Adipocyte (in vitro differentiated cells): Measurements from ENCODE around the gene APOC1.
"Not testable (repeated sequence)": the region's sequence is repeated elsewhere in the genome, so short reads cannot be mapped to it uniquely, and the experiment has no call there.

Source experiments
- DNase-seq: peaks from one replicate; pipeline ENCODE4 v3.0.0-alpha.2; 2015; ENCODE audit warnings: low read depth
- H3K27me3 ChIP-seq: replicated peaks from 2 replicates; pipeline ENCODE4 v1.7.0; 2013; ENCODE audit warnings: mild to moderate bottlenecking, low read length, moderate library complexity; ENCODE audit not compliant: control insufficient read depth, insufficient read depth
- H3K36me3 ChIP-seq: 2 replicates; pipeline ENCODE4 v1.7.0; 2013; ENCODE audit warnings: low read length, mild to moderate bottlenecking, moderate library complexity; ENCODE audit not compliant: control insufficient read depth, insufficient read depth, severe bottlenecking
- H3K4me1 ChIP-seq: 2 replicates; pipeline ENCODE4 v1.7.0; 2013; ENCODE audit warnings: mild to moderate bottlenecking, low read length, moderate library complexity; ENCODE audit not compliant: control insufficient read depth, insufficient read depth
- H3K4me3 ChIP-seq: 2 replicates; pipeline ENCODE4 v1.7.0; 2013; ENCODE audit warnings: mild to moderate bottlenecking, low read length, moderate library complexity
- H3K9ac ChIP-seq: 2 replicates; pipeline ENCODE4 v1.7.0; 2013; ENCODE audit warnings: mild to moderate bottlenecking, low read length, moderate library complexity
- H3K9me3 ChIP-seq: 2 replicates; pipeline ENCODE4 v1.7.0; 2013; ENCODE audit warnings: mild to moderate bottlenecking, low read length, moderate library complexity; ENCODE audit not compliant: control insufficient read depth

APOC1 gene

GRCh38 chr19:44914433-44915206, at the start of gene APOC1:
APOC1 (plus strand) TSS chr19:44914608; CDS start chr19:44914892, 284 bp downstream.
- DNase-seq, result peak; percentile 95
- H3K27me3 ChIP-seq, H3K36me3 ChIP-seq, H3K9me3 ChIP-seq: not testable (repeated sequence)
- H3K4me3 ChIP-seq, result peak within 1 kb of the TSS; percentile 75
- H3K9ac ChIP-seq, result peak within 1 kb of the TSS; percentile 76
- H3K4me1 ChIP-seq, result peaks cover 58% of the 10 kb centered on the region

DNA sequence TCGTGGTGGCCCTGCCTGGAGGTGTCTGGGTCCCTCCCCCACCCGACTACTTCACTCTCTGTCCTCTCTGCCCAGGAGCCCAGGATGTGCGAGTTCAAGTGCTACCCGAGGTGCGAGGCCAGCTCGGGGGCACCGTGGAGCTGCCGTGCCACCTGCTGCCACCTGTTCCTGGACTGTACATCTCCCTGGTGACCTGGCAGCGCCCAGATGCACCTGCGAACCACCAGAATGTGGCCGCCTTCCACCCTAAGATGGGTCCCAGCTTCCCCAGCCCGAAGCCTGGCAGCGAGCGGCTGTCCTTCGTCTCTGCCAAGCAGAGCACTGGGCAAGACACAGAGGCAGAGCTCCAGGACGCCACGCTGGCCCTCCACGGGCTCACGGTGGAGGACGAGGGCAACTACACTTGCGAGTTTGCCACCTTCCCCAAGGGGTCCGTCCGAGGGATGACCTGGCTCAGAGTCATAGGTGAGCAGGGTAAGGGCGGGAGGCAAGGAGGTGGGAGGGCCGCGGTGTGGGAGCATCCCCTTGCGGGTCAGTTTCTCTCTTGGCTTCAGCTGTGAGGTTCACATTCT, 49.1 kb upstream of the APOC1 start:
- peaks cover 7% of the 10 kb centered on the region for H3K36me3 ChIP-seq
- no peak overlapping the region for H3K9ac ChIP-seq
- H3K4me3 ChIP-seq, result no peak overlapping the region
- H3K4me1 ChIP-seq, result no peaks in the 10 kb centered on the region
- H3K9me3 ChIP-seq, result no peaks in the 10 kb centered on the region
- H3K27me3 ChIP-seq, result no peaks in the 10 kb centered on the region
- no peak for DNase-seq

DNA sequence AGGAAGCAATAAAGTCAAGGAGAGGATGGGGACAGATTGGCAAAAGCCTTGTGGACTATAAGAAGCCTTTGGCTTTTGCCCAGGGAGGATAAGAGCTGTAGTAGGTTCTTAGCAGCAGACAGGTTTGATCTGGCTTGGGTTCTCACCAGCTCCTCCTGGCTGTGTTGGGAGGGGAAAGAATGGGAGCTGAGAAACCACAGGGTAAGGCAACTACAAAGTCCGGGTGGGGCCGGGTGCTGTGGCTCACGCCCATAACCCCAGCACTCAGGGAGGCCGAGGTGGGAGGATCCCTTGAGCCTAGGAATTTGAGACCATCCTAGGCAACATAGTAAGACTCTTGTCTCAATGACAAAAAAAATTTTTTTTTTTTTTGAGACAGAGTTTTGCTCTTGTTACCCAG, 47.7 kb upstream of the APOC1 start:
- H3K4me3 ChIP-seq, result no peak overlapping the region

DNA sequence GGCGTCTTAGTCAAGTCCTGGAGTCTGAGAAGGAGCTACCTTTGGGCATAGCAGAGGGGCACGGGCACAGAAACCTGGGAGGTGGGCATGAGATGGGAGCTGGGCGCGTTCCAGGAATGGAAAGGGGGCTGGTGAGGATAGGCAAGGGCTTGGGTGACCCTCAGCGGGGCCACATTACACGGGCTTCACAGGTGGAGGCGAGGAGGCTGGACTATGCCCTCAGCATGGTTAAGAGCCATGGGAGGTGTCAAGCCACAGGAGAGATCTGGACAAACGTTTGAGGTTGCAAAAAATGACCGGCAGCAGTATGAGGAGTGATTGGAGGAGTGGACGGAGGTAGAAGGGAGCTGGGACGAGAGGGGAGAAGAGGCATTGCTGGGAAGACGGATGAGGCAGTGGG, 46.8 kb upstream of the APOC1 start:
- no peak for DNase-seq
- no peak overlapping the region for H3K4me3 ChIP-seq

More for the DNA sequence above, 47.7 kb upstream of the APOC1 start:
- no peaks in the 10 kb centered on the region for H3K9me3 ChIP-seq
- no peak for DNase-seq
- H3K36me3 ChIP-seq, result peaks cover 11% of the 10 kb centered on the region
- no peaks in the 10 kb centered on the region for H3K27me3 ChIP-seq
- H3K4me1 ChIP-seq, result no peaks in the 10 kb centered on the region
- no peak overlapping the region for H3K9ac ChIP-seq

DNA sequence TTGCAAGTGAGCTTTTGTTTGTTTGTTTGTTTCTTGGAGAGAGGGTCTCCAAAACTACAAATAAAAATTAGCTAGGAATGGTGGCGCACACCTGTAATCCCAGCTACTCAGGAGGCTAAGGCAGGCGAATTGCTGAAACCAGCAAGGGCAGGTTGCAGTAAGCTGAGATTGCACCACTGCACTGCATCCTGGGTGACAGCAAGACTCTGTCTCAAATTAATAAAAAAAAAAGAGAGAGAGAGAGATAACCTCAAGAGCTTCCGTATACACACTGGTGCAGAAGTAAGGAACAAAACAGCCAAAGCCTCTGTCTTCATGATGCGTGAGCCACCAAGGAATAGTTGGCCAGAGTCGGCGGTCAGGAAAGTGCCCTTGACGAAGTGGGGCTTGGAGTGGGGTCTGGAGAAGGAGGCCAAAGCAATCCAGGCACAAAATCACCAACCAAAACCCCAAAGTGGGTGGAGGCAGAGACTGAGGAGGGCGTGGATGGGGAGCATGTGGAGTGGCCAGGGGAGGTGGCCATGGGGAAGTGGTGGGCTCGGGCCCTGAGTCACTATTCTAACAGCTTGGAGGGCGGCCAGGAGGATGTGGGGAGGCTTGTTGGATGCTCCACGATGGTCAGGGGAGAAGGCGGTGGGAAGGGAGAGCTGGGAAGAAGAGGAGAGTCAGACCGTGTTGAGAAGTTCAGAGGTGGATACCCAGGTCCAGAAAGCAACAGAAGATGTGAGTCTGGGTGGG, 44.5 kb upstream of the APOC1 start:
- Histone ChIP-seq H3K9ac (no peak overlapping the region), H3K9me3 (no peaks in the 10 kb centered on the region), H3K4me1 (no peaks in the 10 kb centered on the region), H3K36me3 (peaks cover 41% of the 10 kb centered on the region), H3K4me3 (no peak overlapping the region), H3K27me3 (no peaks in the 10 kb centered on the region)
- DNase-seq, result no peak

More for the DNA sequence above, 46.8 kb upstream of the APOC1 start:
- Histone ChIP-seq H3K27me3 (no peaks in the 10 kb centered on the region), H3K36me3 (peaks cover 20% of the 10 kb centered on the region), H3K9ac (no peak overlapping the region), H3K4me1 (no peaks in the 10 kb centered on the region), H3K9me3 (no peaks in the 10 kb centered on the region)

DNA sequence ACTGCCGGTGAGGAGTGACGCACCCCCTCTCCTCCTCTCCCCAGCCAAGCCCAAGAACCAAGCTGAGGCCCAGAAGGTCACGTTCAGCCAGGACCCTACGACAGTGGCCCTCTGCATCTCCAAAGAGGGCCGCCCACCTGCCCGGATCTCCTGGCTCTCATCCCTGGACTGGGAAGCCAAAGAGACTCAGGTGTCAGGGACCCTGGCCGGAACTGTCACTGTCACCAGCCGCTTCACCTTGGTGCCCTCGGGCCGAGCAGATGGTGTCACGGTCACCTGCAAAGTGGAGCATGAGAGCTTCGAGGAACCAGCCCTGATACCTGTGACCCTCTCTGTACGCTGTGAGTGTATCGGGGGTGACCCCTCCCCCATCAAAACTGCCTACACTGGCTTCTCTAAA, 42.6 kb upstream of the APOC1 start:
- no peak overlapping the region for H3K9ac ChIP-seq
- H3K4me1 ChIP-seq, result no peaks in the 10 kb centered on the region
- no peaks in the 10 kb centered on the region for H3K27me3 ChIP-seq
- no peaks in the 10 kb centered on the region for H3K9me3 ChIP-seq
- no peak overlapping the region for H3K4me3 ChIP-seq
- DNase-seq, result no peak
- peaks cover 52% of the 10 kb centered on the region for H3K36me3 ChIP-seq

DNA sequence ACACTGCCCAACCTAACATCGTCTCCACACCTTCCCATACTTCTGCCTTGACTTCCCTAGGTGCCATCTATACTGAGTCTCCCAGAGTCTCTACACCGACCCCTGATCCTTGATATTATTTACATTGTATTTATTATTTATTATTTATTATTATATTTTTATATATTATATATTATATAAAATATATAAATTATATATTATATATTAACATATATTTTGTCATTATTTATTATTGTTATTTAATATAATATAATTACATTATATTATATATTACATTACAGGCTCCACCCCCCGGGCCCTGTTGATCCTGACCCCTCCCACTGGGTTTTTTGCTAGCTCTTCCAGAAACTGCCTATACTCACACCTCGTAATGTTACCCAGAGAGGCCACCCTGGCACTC, 41.7 kb upstream of the APOC1 start:
- H3K9me3 ChIP-seq, result no peaks in the 10 kb centered on the region
- H3K4me3 ChIP-seq, result no peak overlapping the region
- no peaks in the 10 kb centered on the region for H3K4me1 ChIP-seq
- DNase-seq, result no peak
- H3K36me3 ChIP-seq, result peaks cover 60% of the 10 kb centered on the region
- H3K9ac ChIP-seq, result no peak overlapping the region
- no peaks in the 10 kb centered on the region for H3K27me3 ChIP-seq

DNA sequence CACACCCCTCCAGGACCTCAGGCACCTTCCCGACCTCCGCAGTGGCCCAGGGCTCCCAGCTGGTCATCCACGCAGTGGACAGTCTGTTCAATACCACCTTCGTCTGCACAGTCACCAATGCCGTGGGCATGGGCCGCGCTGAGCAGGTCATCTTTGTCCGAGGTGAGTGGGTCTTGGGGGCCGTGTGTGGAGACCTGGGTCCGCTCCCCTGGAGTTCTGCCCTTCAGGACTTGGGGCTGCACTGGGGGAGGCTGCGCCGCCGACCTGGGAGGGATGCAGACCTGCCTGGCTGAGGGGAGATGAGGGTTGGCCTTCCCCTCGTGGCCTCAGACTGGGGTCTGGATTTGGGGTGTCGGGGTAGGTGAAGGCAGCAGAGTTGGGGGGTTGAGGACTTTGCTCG, 40.1 kb upstream of the APOC1 start:
- Histone ChIP-seq H3K4me1 (no peaks in the 10 kb centered on the region), H3K9me3 (no peaks in the 10 kb centered on the region), H3K27me3 (no peaks in the 10 kb centered on the region), H3K9ac (no peak overlapping the region), H3K36me3 (peaks cover 64% of the 10 kb centered on the region), H3K4me3 (no peak overlapping the region)
- no peak for DNase-seq

- DNase-seq, result no peak
- peaks cover 64% of the 10 kb centered on the region for H3K36me3 ChIP-seq
- no peaks in the 10 kb centered on the region for H3K27me3 ChIP-seq
- no peaks in the 10 kb centered on the region for H3K9me3 ChIP-seq
- H3K9ac ChIP-seq, result no peak overlapping the region
- H3K4me1 ChIP-seq, result no peaks in the 10 kb centered on the region
- H3K4me3 ChIP-seq, result no peak overlapping the region
Measured at GRCh38 chr19:44875666-44876451, 38.5 kb upstream of the APOC1 start.

GRCh38 chr19:44876930-44877535, 37.4 kb upstream of the APOC1 start:
- H3K4me3 ChIP-seq, result no peak overlapping the region
- DNase-seq, result no peak
- no peak overlapping the region for H3K9ac ChIP-seq
- H3K27me3 ChIP-seq, result no peaks in the 10 kb centered on the region
- no peaks in the 10 kb centered on the region for H3K4me1 ChIP-seq
- peaks cover 56% of the 10 kb centered on the region for H3K36me3 ChIP-seq
- no peaks in the 10 kb centered on the region for H3K9me3 ChIP-seq
